RWPE1 (cell line): Measurements from ENCODE around the gene DDX6.

Source experiments
- CTCF ChIA-PET: fragments of 350-600 bp; sonication (Branson Sonifier 250); formaldehyde crosslinking; extraction: SDS; loops from one replicate; lab custom pipeline; 2021; lab: Yijun Ruan, JAX
- POLR2A ChIA-PET: fragments of 400-600 bp; formaldehyde crosslinking; extraction: SDS; loops from one replicate; lab custom pipeline; 2020; ENCODE audit warnings: antibody characterized with exemption; ENCODE audit not compliant: low non-redundant PET; lab: Yijun Ruan, JAX
- DNase-seq: peaks from one replicate; pipeline ENCODE4 v3.0.0; 2012; ENCODE audit warnings: low spot score
- H3K27ac ChIP-seq: fragments of 450-650 bp; 2 replicates; pipeline ENCODE4 v1.5.1; 2017
- TF ChIP-seq, protein P1 (sequence below): fragments of 450-650 bp; conservative IDR thresholded peaks from 2 replicates; pipeline ENCODE4 v1.5.1; 2017; ENCODE audit warnings: low read depth, mild to moderate bottlenecking

Gene DDX6

DNA sequence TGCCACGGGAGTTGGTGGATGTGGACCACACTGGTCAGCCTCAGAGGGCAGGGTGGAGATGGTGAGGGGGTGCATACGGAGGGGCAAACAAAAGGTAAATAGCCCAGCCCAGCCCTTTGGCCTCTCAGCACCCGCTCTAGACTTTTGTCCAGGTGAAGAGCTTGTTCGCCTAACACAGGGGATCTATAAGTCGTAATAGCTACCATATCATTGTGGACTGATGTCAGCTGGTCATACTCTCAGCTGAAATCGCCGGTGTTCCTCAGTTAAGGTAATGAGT lies 84.5 kb downstream of the DDX6 start:
- ChIA-PET POLR2A (no interaction called here), CTCF (no interaction called here)
- TF ChIP-seq, protein P1, sequence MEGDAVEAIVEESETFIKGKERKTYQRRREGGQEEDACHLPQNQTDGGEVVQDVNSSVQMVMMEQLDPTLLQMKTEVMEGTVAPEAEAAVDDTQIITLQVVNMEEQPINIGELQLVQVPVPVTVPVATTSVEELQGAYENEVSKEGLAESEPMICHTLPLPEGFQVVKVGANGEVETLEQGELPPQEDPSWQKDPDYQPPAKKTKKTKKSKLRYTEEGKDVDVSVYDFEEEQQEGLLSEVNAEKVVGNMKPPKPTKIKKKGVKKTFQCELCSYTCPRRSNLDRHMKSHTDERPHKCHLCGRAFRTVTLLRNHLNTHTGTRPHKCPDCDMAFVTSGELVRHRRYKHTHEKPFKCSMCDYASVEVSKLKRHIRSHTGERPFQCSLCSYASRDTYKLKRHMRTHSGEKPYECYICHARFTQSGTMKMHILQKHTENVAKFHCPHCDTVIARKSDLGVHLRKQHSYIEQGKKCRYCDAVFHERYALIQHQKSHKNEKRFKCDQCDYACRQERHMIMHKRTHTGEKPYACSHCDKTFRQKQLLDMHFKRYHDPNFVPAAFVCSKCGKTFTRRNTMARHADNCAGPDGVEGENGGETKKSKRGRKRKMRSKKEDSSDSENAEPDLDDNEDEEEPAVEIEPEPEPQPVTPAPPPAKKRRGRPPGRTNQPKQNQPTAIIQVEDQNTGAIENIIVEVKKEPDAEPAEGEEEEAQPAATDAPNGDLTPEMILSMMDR = no peak
- no peak for DNase-seq
- H3K27ac ChIP-seq = no peak overlapping the region

DNA sequence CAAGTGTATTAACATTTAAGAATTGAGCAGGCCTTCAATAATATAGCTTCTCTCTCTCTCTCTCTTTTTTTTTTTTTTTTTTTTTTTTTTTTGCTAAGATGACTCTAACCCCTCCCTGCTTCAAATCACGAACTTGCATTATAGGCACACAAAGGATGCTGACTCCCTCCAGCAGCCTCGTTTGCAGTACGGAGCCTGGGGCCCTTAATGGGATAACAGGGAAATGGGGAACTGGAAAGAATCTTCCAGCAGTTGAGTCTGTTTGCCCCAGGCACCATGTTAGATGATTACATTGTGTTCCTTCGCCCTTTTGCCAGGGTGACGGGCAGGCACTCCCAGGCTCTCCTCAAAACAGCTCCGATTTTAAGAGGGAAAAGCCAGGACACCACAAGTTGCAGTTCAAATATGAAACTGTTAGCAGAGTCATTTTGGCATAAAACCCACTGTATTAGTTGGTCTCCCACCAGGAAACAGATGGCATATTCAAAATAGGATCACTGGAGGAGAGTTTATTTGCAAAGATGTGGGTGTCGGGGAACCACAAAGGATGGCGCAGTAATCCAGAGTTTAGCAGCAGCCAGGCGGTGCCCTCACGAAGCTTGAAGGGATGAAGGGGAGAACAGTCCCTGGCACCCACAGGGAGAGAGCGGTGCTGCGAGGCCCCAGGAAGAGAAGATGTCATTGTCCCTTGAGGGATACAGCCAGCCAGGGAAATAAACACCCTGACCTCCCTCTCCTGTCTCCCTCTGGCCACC lies 85.0 kb downstream of the DDX6 start:
- DNase-seq = no peak
- H3K27ac ChIP-seq = no peak overlapping the region
- TF ChIP-seq, protein P1 = no peak
- POLR2A ChIA-PET = no interaction called here
- CTCF ChIA-PET = interaction anchor here (0.6 kb wide), 1 partner anchor 459 kb away, joined by 4 read pairs; no protein-coding TSS in a partner anchor

DNA sequence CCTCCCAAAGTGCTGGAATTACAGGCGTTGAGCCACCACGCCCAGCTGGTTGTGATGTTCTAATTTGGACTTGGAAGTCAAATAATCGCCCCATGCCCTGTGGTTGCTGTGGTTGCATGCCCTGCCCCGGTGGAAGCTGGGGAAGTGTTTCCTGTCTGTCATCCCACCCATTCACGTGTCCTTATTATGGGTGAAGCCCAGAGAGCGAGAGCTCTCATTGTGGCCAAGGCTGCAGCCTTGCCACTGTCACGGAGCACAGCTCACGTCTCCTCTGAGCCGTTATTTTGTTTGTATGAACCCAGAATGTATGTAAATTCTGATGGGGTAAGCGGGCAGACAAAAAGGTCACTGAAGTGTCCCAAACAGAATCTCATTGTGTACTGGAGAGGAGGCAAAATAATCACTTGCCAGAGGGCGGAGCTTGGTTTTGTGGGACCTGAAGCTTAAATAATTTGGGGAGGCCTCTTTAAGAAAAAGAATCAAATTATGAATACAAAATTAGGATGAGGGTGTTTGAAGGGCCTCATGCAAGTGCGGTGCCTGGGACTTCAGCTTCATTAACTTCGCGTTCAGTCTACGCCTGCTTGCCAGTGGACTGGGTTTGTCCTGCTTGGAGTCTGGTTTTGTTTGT lies 85.7 kb downstream of the DDX6 start:
- H3K27ac ChIP-seq = no peak overlapping the region

DNA sequence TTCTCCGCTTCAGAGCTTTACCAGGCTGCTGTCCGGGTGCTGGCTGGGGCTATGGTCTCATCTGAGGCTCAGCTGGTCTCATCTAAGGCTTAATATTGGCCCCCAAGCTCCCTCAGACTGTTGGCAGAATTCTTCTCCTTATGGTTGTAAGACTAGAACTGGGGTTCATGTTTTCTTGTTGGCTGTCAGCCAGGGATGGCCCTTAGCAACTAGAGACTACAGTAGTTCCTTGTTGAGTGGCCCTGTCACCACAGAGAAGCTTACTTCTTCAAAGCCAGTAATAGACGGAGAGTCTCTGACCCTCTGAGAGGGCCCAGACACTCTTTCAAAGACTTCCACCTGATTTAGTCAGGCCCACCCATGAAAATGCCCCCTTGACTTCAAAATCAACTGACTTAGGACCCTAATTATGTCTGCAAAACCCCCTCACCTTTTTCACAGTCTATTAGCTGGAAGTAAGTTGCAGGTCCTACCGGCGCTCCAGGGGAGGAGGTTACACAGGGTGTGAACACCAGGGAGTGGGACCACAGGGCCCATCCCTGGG lies 87.3 kb downstream of the DDX6 start:
- H3K27ac ChIP-seq = no peak overlapping the region
- POLR2A ChIA-PET = no interaction called here
- DNase-seq = no peak
- TF ChIP-seq, protein P1 = no peak
- CTCF ChIA-PET = interaction anchor here (0.5 kb wide), 1 partner anchor 1646 kb away, joined by 3 read pairs; no protein-coding TSS in a partner anchor

More for the DNA sequence above, 85.7 kb downstream of the DDX6 start:
- POLR2A ChIA-PET = interaction anchor here (0.6 kb wide), 1 partner anchor 460 kb away, joined by 3 read pairs; no protein-coding TSS in a partner anchor
- no peak for DNase-seq
- CTCF ChIA-PET = interaction anchor here (0.6 kb wide), 2 partner anchors 459 to 483 kb away, joined by 4 to 5 read pairs; no protein-coding TSS in a partner anchor
- TF ChIP-seq, protein P1 = no peak

DNA sequence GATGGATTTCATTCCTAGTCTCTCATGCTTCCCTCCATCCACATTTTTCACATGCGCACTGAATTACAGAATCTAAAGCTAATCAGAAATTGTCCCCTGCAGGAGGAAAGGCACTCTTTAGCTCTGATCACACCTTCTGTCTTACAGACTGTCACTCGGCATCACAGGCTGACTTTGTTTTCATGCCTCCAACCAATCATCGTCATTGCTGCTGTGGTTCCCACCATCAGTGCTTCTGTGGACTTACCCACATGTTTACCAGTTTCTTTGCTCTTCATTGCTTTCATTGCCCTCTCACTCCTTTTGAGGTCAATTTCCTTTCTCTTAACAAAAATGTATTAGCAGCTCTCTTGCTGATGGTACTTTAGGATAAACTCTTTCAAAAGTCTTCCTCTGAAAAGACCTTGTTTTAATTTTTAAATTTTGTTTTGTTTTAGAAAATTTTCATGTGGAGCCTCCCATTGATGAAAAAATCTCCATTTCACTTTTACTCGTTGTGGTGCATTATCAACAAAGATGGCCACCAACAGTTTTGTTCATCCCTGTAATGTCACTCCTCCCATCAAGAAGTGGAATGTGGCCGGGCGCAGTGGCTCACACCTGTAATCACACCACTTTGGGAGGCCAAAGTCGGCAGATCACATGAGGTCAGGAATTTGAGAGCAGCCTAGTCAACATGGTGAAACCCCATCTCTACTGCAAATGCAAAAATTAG lies 91.3 kb downstream of the DDX6 start:
- DNase-seq = no peak
- ChIA-PET POLR2A (no interaction called here), CTCF (interaction anchor here (0.5 to 1.1 kb wide), 2 partner anchors 10 to 236 kb away, joined by 3 to 6 read pairs; no protein-coding TSS in a partner anchor)
- TF ChIP-seq, protein P1 = no peak
- no peak overlapping the region for H3K27ac ChIP-seq
